SK-N-MC (cell line): ENCODE data around the gene MRPL43.

Experiments used
- EZH2 ChIP-seq: fragments of 200-600 bp; sonication (generic); IDR thresholded peaks from one replicate; pipeline ENCODE4 v1.6.1; 2017; ENCODE audit warnings: antibody characterized with exemption
- POLR2AphosphoS5 ChIP-seq: IDR thresholded peaks from 2 replicates; pipeline ENCODE4 v1.6.1; 2012; ENCODE audit warnings: mild to moderate bottlenecking, low read depth, low read length, borderline replicate concordance

DNA sequence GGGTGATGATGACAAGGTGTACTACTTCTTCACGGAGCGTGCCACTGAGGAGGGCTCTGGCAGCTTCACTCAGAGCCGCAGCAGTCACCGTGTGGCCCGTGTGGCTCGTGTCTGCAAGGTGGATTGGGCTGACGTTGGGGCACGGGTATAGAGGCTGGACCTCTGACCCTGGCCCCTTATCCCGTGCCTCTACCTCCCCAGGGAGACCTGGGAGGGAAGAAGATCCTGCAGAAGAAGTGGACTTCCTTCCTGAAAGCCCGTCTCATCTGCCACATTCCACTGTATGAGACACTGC lies 8.4 kb downstream of the MRPL43 start:
- TF ChIP-seq EZH2 (no peak), POLR2AphosphoS5 (no peak)
